Epithelial cell of prostate (primary cell): Measurements from ENCODE around the gene PALLD.
"Not testable (repeated sequence)": the region's sequence is repeated elsewhere in the genome, so short reads cannot be mapped to it uniquely, and the experiment has no call there.

Source experiments
- DNase-seq: peaks from one replicate; pipeline ENCODE4 v3.0.0-alpha.2; 2011; ENCODE audit warnings: low read depth, low spot score
- H3K27ac ChIP-seq: fragments of 450-650 bp; 2 replicates; pipeline ENCODE4 v1.5.1; 2017; ENCODE audit warnings: mild to moderate bottlenecking

The PALLD gene

DNA sequence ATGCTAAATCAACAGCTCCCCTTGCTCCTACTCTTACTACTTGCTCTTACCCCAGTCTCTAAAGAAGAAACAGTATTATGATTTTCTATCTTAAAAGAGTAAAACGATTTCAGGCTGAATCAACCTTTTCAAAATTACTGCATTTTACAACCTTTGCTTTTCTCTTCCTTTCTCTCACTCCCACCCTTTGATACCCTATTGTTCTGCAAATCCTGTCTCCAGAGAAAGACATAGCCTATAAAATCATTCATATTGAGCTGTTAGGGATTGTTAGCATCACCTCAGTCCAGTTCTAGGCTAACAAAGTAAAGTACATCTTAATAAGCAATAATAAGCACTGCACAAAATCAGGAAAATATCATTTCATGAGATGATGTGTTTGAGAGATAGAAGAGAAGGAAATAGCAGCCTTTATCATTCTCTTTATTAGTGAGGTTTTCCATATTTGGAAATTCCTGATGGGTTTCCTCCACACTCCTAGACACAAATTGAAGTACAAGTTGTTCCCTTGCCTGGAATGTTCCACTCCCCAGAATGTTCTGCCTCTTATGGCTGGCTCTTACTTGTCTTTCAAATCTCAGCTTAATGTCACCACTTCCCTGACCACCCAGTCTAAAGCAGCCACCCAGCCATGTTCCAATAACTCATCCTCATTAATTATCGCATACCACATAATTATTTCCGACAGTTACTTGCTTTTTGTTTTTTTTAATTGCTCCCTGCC is 219.7 kb downstream of the PALLD start:
- no peak overlapping the region for H3K27ac ChIP-seq
- DNase-seq = no peak

DNA sequence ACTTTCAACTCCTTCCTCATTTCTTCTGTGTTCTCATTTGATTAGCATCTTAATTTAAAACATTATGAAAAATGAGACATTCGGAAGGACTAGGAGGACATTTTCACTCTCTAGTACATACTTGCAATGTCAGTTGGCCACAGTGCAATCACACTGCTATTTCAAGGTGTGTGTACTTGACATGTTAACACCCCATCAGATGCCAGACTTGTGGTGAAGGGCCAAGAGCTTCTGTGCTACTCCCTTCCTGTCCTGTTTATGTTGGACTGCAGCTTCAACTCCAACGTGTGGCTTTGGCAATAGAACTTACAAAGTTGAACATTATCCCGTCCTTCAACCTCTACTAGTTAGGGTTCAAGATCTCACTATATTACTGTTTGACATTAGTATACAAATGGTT is 221.0 kb downstream of the PALLD start:
- DNase-seq = peak; percentile 16
- peak overlapping the region; percentile 1 for H3K27ac ChIP-seq

DNA sequence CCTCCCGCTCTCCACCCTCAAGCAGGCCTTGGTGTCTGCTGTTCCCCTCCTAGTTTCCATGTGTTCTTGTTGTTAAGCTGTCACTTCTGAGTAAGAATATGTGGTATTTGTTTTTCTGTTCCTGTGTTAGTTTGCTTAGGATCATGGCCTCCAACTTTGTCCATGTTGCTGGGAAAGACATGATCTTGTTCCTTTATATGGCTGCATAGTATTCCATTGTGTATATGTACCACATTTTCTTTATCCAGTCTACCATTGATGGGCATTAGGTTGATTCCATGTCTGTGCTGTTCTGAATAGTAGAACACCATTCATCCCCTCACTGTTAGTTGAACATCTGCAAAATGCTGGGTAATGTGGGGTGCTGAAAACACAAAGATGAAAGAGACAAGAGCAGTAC is 222.9 kb downstream of the PALLD start:
- no peak overlapping the region for H3K27ac ChIP-seq
- no peak for DNase-seq

DNA sequence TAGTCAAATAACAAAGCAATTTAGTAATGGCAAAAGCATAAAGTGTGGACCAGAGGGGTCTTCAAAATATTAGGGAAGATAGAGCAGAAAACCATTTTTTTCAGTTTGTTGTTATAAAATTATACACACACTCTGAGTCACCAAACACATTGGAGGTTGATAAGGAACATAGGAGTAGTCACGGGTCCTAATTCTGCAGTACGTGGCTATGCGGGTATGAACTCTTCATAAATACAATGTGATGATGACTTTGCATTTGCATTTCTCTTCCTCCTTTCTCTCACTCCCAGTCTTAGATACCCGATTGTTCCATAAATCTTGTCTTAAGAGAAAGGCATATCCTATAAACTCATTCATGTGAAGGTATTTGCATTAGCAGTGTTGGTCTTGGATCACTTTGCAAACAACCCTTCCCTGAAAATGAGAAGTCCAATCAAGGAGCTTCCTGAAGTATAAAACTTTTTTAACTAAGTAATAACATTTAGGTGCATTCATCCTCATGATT is 223.6 kb downstream of the PALLD start:
- no peak overlapping the region for H3K27ac ChIP-seq
- DNase-seq = no peak

GRCh38 chr4:168722391-168722790 is 225.5 kb downstream of the PALLD start:
- DNase-seq = no peak
- no peak overlapping the region for H3K27ac ChIP-seq

GRCh38 chr4:168723020-168723419 is 226.2 kb downstream of the PALLD start:
- no peak for DNase-seq
- H3K27ac ChIP-seq = no peak overlapping the region

DNA sequence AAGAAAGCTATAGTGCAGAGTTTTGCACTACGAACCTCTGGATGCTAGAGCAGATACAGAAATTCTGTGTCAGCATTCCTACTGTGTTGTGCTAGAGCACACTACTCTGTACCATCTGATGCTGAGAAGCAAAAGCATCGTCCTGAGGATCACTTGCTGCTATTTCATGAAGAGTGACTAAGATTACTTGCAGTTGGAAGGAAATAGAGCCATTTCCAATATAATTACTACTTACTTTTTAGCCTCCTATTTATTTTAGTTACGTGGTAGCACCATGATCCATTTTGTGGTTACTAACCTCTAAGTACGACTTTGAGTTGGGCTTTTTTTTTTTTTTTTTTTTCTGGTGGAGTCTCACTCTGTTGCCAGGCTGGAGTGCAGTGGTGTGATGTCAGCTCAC is 226.7 kb downstream of the PALLD start:
- no peak for DNase-seq
- no peak overlapping the region for H3K27ac ChIP-seq

DNA sequence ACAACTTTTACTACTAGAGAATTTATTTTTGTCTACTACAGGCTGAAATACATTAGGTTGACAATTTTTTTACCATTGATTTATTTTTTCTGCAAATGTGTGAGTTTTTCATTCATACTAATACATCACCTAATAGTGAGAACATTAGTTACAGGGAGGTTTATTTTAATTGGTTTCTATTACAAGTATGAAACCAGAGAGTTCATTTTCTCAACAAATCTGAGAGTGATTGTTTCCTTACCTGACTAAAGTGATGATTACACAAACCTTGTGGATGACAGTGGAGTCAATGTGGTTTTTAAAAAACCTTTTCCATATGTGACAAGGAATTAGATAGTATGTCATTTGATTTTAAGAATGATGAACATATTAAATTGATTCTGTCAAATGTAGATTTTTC is 227.4 kb downstream of the PALLD start:
- DNase-seq = no peak
- H3K27ac ChIP-seq = no peak overlapping the region

DNA sequence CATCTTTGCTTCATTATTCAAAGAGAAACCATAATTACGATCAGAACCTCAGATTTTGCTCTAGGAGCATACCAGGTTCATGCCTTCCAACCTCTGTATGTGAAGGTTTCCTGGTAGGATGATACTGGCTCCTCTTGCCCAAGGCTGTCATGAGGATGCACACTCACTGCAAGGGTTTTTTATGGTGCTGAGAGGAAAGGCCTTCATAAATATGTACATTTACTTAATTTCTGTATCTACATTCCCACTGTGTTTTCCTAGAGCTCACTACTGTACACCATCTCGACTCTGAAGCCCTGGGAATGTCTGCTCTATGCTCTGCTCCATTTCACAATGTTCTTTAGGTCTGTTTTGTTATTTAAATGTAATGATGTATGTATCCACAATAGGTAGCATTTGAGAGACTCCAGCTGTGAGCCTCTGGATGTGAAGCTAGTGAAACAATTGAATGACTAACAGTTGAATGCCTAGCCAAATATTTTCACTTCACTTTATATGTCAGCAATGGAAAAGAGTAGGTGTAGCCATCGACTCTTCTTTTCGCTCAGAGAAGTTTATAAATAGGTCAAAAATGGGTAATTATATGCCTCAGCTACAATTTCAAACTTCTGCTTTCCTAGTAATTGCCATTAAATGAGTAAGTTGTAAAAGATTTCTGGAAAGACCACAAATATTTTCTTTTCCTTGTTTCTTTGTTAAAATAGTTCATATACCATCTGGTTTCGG is 228.0 kb downstream of the PALLD start:
- DNase-seq = no peak
- no peak overlapping the region for H3K27ac ChIP-seq

DNA sequence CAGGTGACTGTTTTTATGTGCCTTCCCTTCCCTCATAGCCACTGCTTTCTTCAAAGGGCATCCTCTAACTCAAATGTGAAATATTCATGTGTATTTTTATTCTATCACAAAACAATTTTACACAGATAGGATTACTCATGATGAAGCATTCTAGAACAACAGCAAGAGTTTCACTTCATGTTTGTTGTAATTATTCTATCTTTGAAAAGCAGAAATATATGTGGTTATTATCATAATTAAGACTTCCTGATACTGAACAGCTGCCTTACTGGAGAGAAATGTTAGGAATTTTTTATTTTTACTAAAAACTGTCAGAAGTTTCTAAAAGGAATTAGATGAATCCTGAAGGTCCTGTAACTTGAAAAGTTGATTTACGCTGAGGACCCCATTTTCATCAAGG is 229.1 kb downstream of the PALLD start:
- no peak overlapping the region for H3K27ac ChIP-seq
- DNase-seq = no peak

DNA sequence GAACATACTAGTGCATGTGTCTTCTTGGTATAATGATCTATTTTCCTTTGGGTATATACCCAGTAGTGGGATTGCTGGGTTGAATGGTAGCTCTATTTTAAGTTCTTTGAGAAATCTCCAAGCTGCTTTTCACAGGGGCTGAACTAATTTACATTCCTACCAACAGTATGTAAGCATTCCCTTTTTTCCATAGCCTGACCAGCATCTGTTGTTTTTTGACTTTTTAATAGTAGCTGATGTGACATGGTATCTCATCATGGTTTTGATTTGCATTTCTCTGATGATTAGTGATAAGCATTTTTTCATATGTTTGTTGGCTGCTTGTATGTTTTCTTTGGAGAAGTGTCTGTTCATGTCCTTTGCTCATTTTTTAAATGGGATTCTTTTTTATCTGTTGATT is 230.3 kb downstream of the PALLD start:
- H3K27ac ChIP-seq, DNase-seq: not testable (repeated sequence)

DNA sequence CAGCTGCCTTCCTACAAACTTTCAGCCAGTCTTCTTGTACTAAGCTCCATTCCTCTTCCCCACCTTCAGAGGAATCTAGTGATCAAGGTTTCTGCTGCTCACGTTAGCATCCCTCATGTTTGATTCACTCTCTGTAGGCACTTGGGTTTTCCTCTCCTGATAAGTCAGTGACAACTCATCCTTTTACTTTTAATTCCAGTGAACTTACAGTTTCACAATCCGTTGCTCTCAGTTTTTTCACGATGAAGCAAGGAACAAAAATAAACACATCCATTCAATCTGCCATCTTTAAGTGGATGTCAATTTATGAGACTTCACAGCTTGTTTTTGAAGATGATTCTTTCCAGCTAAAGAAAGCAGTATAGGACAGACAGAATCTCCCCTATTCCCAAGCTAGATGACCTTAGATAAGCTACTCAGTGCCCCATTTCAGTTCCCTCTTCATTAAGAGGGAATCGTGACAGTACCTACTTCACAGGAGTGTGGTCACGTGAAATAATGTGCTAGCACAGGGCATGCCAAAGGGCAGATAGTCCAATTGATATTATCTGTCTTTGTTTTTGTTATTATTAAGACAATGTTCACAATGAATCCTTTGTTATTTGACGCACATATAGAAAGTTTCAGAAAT is 234.3 kb downstream of the PALLD start:
- no peak for DNase-seq
- no peak overlapping the region for H3K27ac ChIP-seq

- H3K27ac ChIP-seq = no peak overlapping the region
- DNase-seq = no peak
Observed at GRCh38 chr4:168731706-168732414, 235.0 kb downstream of the PALLD start.

DNA sequence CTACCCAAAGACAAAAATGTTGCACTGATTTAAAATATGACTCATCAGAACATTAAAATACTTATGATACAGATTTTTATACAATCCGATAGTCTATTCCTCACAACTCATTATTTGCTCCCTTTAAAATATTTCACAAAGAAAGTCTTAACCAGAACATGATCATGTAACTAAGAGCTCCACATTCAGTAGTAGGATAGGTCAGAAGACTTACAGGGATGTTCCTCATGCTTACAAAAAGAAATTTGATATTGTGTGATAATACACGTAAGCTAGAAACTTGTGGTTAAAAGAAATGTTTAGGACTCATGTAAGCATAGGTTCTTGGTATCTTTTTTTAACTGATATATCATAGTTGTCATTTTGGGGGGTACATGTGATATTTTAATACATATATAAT is 235.9 kb downstream of the PALLD start:
- H3K27ac ChIP-seq = no peak overlapping the region
- no peak for DNase-seq

GRCh38 chr4:168734703-168735678 is 238.1 kb downstream of the PALLD start:
- no peak for DNase-seq
- H3K27ac ChIP-seq = no peak overlapping the region

- DNase-seq = no peak
- H3K27ac ChIP-seq = no peak overlapping the region
Observed at GRCh38 chr4:168735735-168736134, 238.9 kb downstream of the PALLD start.

DNA sequence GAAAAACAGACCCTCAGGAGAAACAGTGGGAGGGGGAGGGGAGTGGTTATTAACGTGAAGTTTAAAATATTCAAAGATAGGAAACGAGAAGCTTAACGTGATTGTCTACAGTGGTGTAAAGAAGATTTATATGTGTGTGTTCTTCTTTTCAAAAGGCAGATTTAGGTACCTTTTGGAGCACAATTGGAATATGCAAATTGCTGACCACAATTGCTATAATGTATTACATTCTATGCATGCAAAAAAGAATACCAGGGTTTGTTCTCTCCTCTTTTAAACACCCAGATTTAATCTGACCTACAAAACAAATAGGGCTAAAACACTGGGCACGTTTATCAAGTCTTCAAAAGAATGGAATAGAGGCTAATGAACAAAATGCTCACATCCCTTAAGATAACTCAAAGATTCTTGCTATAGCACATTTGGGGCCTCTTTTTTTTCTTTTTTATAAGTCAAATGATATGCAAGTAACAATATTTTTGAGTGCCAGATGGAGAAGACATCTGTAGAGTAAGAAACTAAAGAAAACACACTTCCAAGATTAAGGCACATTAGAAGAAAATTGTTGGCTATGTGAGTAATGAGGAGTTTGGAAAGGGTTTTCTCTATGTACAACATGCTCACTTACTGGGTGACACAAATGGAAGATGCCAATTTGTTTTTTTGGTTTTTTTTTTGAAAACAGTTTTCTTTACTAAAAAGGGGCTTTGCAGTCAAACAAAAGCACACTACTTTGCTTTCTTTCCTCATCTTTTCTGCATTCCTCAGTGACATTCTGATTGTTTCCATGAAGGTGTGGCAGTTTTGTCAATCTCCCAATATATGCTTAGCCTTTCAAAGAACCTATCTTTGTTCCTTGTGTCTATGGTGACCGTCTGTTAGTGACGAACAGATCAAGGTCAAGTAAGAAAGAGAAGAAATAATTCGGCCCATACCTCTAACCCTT is 240.3 kb downstream of the PALLD start:
- DNase-seq = no peak
- no peak overlapping the region for H3K27ac ChIP-seq

DNA sequence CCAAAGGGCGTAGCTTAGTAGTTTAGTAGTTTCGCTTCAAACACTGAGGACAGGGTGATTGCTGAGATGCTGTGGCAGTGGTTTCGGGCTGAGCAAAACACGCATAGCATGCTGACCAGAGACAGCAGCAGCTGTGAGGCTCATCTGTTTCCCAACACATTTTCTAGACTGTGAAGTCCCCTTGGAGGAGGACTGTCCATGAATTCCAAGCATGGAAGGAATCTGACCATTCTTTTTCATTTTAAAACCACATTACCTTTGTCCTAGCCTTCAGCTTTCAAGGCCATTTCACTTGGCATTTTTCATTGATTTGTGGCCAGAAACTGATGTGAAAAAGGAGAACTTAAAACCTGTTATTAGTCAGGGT is 240.9 kb downstream of the PALLD start:
- H3K27ac ChIP-seq = no peak overlapping the region

DNA sequence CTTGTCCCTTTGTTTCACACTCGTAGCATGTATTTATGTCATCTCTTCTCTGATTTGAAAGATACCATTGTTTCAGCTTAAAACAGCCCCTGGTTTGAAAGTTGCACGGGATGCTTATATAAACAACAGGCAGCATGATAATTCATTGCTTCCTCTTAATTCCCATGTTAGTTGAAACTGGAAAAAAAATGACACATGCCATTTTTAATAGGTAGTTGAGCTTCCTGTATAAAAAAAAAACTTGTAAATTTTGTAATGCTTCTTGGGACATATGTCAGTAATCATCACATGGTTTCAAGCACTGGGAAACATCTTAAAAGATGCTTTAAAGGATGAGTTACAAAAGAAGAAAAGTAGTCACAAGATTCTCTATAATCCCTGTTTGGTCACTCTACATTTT is 243.0 kb downstream of the PALLD start:
- no peak for DNase-seq
- H3K27ac ChIP-seq = no peak overlapping the region

More for the DNA sequence above, 240.9 kb downstream of the PALLD start:
- DNase-seq = no peak
